ENCODE measurements around the gene PDE11A. TPM values are rescaled to one million over a fixed set of nuclear protein-coding genes. Genes with fewer than 3 reads are reported as not detected.

The PDE11A gene
- total RNA-seq, 4 donors from 2014 or later, result under 0.01 to 0.58 (median under 0.01) TPM; not detected in 1

GRCh38 chr2:177886824-177887223, 185.8 kb downstream of the PDE11A start:
- no peaks in the 10 kb centered on the region for H3K36me3 ChIP-seq
- no peaks in the 10 kb centered on the region for H3K4me1 ChIP-seq
- DNase-seq (ENCODE audit: extremely low spot score), result no peak
- intact Hi-C loops (cut with DNase I), result no loop called here
- no peaks in the 10 kb centered on the region for H3K27me3 ChIP-seq
- H3K27ac ChIP-seq (replicated peaks in 1 of 4), result no peak overlapping the region
- no peak overlapping the region for H3K4me3 ChIP-seq
- WGBS, result 72% methylated on average over 1 of the region's 1 CpG
- TF ChIP-seq POLR2AphosphoS5 (IDR thresholded peaks at IDR 0.05) (no peak), POLR2A (IDR thresholded peaks at IDR 0.05; ENCODE audit: low read depth) (no peak), EP300 (IDR thresholded peaks at IDR 0.05) (no peak), CTCF (IDR thresholded peaks at IDR 0.05) (no peak)
- H3K9me3 ChIP-seq, result no peaks in the 10 kb centered on the region

DNA sequence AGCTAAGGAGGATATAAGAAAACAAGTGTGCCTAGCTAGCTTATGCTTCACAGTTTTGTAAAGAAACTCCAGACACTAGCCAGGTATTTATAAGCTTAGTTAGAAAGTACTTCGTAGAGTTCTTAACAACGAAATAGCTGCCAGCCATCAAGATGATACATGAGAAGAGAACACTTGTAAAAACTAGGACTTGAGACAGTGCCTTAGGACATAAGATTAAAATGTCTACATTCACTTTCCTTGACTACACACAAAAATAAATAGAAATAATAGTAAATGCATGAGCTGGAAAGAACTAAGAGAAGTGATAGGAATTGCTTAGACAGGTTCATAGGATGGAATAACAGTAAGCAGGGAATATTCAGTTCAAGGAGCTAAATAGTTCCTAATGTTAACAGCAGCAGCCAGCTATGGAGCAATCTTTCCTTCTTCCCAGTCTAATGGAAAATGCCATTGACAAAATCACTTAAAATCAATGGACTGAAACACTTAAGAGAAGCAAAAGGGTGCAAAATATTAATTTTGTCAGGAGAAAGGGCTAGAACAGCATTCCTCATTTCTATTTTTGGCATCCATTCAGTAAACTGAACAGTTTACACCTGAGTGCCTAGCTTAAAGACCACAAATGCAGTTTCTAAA, 186.6 kb downstream of the PDE11A start:
- Histone ChIP-seq H3K27ac (replicated peaks in 1 of 4) (no peak overlapping the region), H3K27me3 (no peaks in the 10 kb centered on the region), H3K9me3 (no peaks in the 10 kb centered on the region), H3K4me3 (no peak overlapping the region), H3K4me1 (no peaks in the 10 kb centered on the region), H3K36me3 (no peaks in the 10 kb centered on the region)
- intact Hi-C loops (cut with DNase I), result no loop called here
- no peak for TF ChIP-seq CTCF (IDR thresholded peaks at IDR 0.05)
- no peak for TF ChIP-seq EP300 (IDR thresholded peaks at IDR 0.05)
- TF ChIP-seq POLR2A (IDR thresholded peaks at IDR 0.05; ENCODE audit: low read depth), result no peak
- TF ChIP-seq POLR2AphosphoS5 (IDR thresholded peaks at IDR 0.05), result no peak
- 38% methylated on average over 2 of the region's 2 CpGs for WGBS
- no peak for DNase-seq (ENCODE audit: extremely low spot score)

GRCh38 chr2:177883177-177883576, 189.4 kb downstream of the PDE11A start:
- Histone ChIP-seq H3K36me3 (no peaks in the 10 kb centered on the region), H3K9me3 (no peaks in the 10 kb centered on the region), H3K27ac (replicated peaks in 1 of 4) (no peak overlapping the region), H3K4me1 (no peaks in the 10 kb centered on the region), H3K4me3 (no peak overlapping the region), H3K27me3 (no peaks in the 10 kb centered on the region)
- WGBS, result 88% methylated on average over 2 of the region's 2 CpGs
- DNase-seq (ENCODE audit: extremely low spot score), result no peak
- TF ChIP-seq EP300 (IDR thresholded peaks at IDR 0.05) (no peak), CTCF (IDR thresholded peaks at IDR 0.05) (no peak), POLR2AphosphoS5 (IDR thresholded peaks at IDR 0.05) (no peak), POLR2A (IDR thresholded peaks at IDR 0.05; ENCODE audit: low read depth) (no peak)
- intact Hi-C loops (cut with DNase I), result no loop called here

DNA sequence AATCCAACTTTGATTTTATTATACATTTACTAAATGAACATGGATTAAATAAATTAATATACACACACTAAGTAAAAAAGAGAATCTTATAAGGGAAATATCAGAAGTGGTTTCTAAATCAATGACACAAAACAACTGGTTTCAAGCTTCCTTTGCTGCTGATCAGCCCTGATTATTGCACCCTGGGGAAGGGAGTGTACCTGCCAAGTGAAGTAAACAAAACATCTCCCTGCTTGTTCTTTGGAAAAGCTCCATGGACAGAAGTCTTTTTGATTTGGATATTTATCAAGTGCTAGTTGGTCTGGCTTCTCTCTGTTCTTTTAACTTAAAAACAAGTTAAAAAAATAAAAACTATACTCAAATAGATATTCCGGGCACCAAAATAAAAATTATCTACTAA, 190.1 kb downstream of the PDE11A start:
- TF ChIP-seq POLR2AphosphoS5 (IDR thresholded peaks at IDR 0.05) (no peak), POLR2A (IDR thresholded peaks at IDR 0.05; ENCODE audit: low read depth) (no peak), EP300 (IDR thresholded peaks at IDR 0.05) (no peak), CTCF (IDR thresholded peaks at IDR 0.05) (no peak)
- Histone ChIP-seq H3K27me3 (no peaks in the 10 kb centered on the region), H3K27ac (replicated peaks in 1 of 4) (no peak overlapping the region), H3K4me3 (no peak overlapping the region), H3K36me3 (no peaks in the 10 kb centered on the region), H3K4me1 (no peaks in the 10 kb centered on the region), H3K9me3 (no peaks in the 10 kb centered on the region)
- intact Hi-C loops (cut with DNase I), result no loop called here
- no peak for DNase-seq (ENCODE audit: extremely low spot score)
- WGBS, result 87% methylated on average over 1 of the region's 1 CpG

DNA sequence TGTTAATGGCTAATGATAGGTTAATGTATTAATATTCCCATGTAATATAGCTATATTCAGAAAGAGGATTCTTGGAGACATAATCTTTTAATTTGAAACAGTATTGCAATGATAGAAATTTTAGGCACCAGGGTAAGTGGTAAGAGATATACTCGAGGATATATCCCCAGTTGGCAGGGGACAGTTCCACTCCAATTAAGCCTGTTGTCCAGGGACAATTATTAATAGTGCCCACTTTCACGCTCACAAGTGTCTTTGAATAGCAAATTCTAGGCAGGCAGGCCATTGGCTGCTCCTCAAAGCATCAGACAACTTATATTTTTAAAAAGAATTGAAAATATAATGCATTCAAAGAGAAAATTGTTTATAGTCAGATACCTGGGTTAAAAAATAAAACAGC, 190.7 kb downstream of the PDE11A start:
- H3K4me3 ChIP-seq, result no peak overlapping the region
- TF ChIP-seq CTCF (IDR thresholded peaks at IDR 0.05), result no peak
- TF ChIP-seq POLR2AphosphoS5 (IDR thresholded peaks at IDR 0.05), result no peak
- TF ChIP-seq POLR2A (IDR thresholded peaks at IDR 0.05; ENCODE audit: low read depth), result no peak
- no peak for TF ChIP-seq EP300 (IDR thresholded peaks at IDR 0.05)
- H3K4me1 ChIP-seq, result no peaks in the 10 kb centered on the region
- WGBS, result 86% methylated on average over 2 of the region's 2 CpGs
- DNase-seq (ENCODE audit: extremely low spot score), result no peak
- no peaks in the 10 kb centered on the region for H3K36me3 ChIP-seq
- H3K27me3 ChIP-seq, result no peaks in the 10 kb centered on the region
- H3K9me3 ChIP-seq, result no peaks in the 10 kb centered on the region
- H3K27ac ChIP-seq (replicated peaks in 1 of 4), result no peak overlapping the region
- intact Hi-C loops (cut with DNase I), result no loop called here
